ENCODE measurements around the gene USP17L27. TPM values are rescaled to one million over a fixed set of nuclear protein-coding genes. Genes with fewer than 3 reads are reported as not detected.
"Not testable (repeated sequence)": the region's sequence is repeated elsewhere in the genome, so short reads cannot be mapped to it uniquely, and the experiment has no call there.

Gene USP17L27, protein sequence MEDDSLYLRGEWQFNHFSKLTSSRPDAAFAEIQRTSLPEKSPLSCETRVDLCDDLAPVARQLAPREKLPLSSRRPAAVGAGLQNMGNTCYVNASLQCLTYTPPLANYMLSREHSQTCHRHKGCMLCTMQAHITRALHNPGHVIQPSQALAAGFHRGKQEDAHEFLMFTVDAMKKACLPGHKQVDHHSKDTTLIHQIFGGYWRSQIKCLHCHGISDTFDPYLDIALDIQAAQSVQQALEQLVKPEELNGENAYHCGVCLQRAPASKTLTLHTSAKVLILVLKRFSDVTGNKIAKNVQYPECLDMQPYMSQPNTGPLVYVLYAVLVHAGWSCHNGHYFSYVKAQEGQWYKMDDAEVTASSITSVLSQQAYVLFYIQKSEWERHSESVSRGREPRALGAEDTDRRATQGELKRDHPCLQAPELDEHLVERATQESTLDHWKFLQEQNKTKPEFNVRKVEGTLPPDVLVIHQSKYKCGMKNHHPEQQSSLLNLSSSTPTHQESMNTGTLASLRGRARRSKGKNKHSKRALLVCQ
- total RNA-seq (not detected), polyA plus RNA-seq (not detected)

DNA sequence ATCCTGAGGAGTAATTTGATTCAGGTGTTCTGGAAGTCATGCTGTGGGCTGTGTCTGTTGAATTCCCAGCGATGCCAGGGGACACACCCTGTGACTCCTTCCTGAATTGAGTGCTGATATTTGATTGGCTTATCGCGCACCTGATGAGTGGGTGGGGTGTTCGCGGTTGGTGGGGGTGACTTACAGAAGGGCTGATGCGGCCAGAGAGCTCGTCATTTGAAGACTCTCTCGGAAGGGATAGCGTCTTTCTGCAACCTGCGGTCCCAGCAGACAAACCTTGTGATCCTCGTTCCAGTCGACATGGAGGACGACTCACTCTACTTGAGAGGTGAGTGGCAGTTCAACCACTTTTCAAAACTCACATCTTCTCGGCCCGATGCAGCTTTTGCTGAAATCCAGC is at the start of gene USP17L27:
USP17L27 (plus strand) TSS at position 301 of the 400 bp plus-strand sequence; CDS start at position 301, 0 bp downstream.
- DNase-seq; H3K27me3 Mint-ChIP-seq; H3K27ac ChIP-seq (ENCODE audit: insufficient read depth, low read length, poor library complexity, severe bottlenecking); H3K36me3 ChIP-seq (ENCODE audit: control insufficient read depth, insufficient read depth, low read length); H3K36me3 Mint-ChIP-seq; H3K4me3 Mint-ChIP-seq; H3K9me3 ChIP-seq (ENCODE audit: control insufficient read depth in 2 of 2, low read length in 2 of 2); H3K4me1 Mint-ChIP-seq; H3K4me3 ChIP-seq (ENCODE audit: low read depth, low read length); H3K9me3 Mint-ChIP-seq; ATAC-seq (ENCODE audit: low read depth in 2 of 2); H3K27ac Mint-ChIP-seq; H3K27me3 ChIP-seq (ENCODE audit: control insufficient read depth, insufficient read depth, low read length); H3K4me1 ChIP-seq (ENCODE audit: control insufficient read depth, insufficient read depth, low read length, poor library complexity, severe bottlenecking): not testable (repeated sequence)

DNA sequence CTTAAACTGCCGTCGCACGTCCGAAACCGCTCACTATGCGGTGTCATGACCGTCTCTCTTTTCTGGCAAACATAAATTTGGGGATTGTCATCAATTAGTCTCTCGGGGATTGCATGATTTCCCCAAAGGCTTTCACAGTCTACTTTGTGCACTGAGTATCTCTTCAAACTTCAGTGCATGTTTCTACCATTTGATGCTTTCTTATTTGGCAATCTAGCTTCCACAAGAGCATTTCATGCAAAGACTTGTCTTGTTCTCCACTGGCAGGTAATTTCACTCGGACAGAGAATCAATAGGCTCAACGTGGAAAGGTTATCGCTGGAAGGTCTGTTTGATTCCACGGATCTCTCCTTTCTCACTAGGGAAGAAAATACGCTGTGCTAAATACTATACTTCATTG is 19.8 kb upstream of the USP17L27 start:
- not testable (repeated sequence) for H3K27me3 Mint-ChIP-seq; DNase-seq; H3K4me1 ChIP-seq (ENCODE audit: control insufficient read depth, insufficient read depth, low read length, poor library complexity, severe bottlenecking); H3K4me3 Mint-ChIP-seq; H3K9me3 ChIP-seq (ENCODE audit: control insufficient read depth in 2 of 2, low read length in 2 of 2); H3K4me3 ChIP-seq (ENCODE audit: low read depth, low read length); H3K36me3 Mint-ChIP-seq; ATAC-seq (ENCODE audit: low read depth in 2 of 2); H3K36me3 ChIP-seq (ENCODE audit: control insufficient read depth, insufficient read depth, low read length); H3K9me3 Mint-ChIP-seq; H3K27ac ChIP-seq (ENCODE audit: insufficient read depth, low read length, poor library complexity, severe bottlenecking); H3K4me1 Mint-ChIP-seq; H3K27me3 ChIP-seq (ENCODE audit: control insufficient read depth, insufficient read depth, low read length); H3K27ac Mint-ChIP-seq

DNA sequence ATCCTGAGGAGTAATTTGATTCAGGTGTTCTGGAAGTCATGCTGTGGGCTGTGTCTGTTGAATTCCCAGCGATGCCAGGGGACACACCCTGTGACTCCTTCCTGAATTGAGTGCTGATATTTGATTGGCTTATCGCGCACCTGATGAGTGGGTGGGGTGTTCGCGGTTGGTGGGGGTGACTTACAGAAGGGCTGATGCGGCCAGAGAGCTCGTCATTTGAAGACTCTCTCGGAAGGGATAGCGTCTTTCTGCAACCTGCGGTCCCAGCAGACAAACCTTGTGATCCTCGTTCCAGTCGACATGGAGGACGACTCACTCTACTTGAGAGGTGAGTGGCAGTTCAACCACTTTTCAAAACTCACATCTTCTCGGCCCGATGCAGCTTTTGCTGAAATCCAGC is 19.1 kb upstream of the USP17L27 start, which contains the start of gene USP17L24:
USP17L24 (plus strand) TSS at position 301 of the 400 bp plus-strand sequence; CDS start at position 301, 0 bp downstream.
- H3K27me3 ChIP-seq (ENCODE audit: control insufficient read depth, insufficient read depth, low read length); H3K27ac ChIP-seq (ENCODE audit: insufficient read depth, low read length, poor library complexity, severe bottlenecking); H3K36me3 ChIP-seq (ENCODE audit: control insufficient read depth, insufficient read depth, low read length); H3K27ac Mint-ChIP-seq; H3K27me3 Mint-ChIP-seq; DNase-seq; H3K9me3 ChIP-seq (ENCODE audit: control insufficient read depth in 2 of 2, low read length in 2 of 2); H3K4me1 ChIP-seq (ENCODE audit: control insufficient read depth, insufficient read depth, low read length, poor library complexity, severe bottlenecking); H3K9me3 Mint-ChIP-seq; H3K36me3 Mint-ChIP-seq; H3K4me3 Mint-ChIP-seq; H3K4me1 Mint-ChIP-seq; ATAC-seq (ENCODE audit: low read depth in 2 of 2); H3K4me3 ChIP-seq (ENCODE audit: low read depth, low read length): not testable (repeated sequence)

DNA sequence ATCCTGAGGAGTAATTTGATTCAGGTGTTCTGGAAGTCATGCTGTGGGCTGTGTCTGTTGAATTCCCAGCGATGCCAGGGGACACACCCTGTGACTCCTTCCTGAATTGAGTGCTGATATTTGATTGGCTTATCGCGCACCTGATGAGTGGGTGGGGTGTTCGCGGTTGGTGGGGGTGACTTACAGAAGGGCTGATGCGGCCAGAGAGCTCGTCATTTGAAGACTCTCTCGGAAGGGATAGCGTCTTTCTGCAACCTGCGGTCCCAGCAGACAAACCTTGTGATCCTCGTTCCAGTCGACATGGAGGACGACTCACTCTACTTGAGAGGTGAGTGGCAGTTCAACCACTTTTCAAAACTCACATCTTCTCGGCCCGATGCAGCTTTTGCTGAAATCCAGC is 14.3 kb upstream of the USP17L27 start, which contains the start of gene USP17L25:
USP17L25 (plus strand) TSS at position 301 of the 400 bp plus-strand sequence; CDS start at position 301, 0 bp downstream.
- not testable (repeated sequence) for H3K4me1 ChIP-seq (ENCODE audit: control insufficient read depth, insufficient read depth, low read length, poor library complexity, severe bottlenecking); H3K4me3 ChIP-seq (ENCODE audit: low read depth, low read length); H3K27me3 ChIP-seq (ENCODE audit: control insufficient read depth, insufficient read depth, low read length); H3K36me3 ChIP-seq (ENCODE audit: control insufficient read depth, insufficient read depth, low read length); H3K36me3 Mint-ChIP-seq; H3K27ac Mint-ChIP-seq; H3K9me3 Mint-ChIP-seq; H3K4me3 Mint-ChIP-seq; DNase-seq; H3K4me1 Mint-ChIP-seq; H3K27ac ChIP-seq (ENCODE audit: insufficient read depth, low read length, poor library complexity, severe bottlenecking); H3K9me3 ChIP-seq (ENCODE audit: control insufficient read depth in 2 of 2, low read length in 2 of 2); H3K27me3 Mint-ChIP-seq; ATAC-seq (ENCODE audit: low read depth in 2 of 2)

DNA sequence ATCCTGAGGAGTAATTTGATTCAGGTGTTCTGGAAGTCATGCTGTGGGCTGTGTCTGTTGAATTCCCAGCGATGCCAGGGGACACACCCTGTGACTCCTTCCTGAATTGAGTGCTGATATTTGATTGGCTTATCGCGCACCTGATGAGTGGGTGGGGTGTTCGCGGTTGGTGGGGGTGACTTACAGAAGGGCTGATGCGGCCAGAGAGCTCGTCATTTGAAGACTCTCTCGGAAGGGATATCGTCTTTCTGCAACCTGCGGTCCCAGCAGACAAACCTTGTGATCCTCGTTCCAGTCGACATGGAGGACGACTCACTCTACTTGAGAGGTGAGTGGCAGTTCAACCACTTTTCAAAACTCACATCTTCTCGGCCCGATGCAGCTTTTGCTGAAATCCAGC is 9.6 kb upstream of the USP17L27 start, which contains the start of gene USP17L26:
USP17L26 (plus strand) TSS at position 301 of the 400 bp plus-strand sequence; CDS start at position 301, 0 bp downstream.
- not testable (repeated sequence) for H3K27ac ChIP-seq (ENCODE audit: insufficient read depth, low read length, poor library complexity, severe bottlenecking); H3K36me3 Mint-ChIP-seq; H3K4me1 ChIP-seq (ENCODE audit: control insufficient read depth, insufficient read depth, low read length, poor library complexity, severe bottlenecking); H3K4me3 Mint-ChIP-seq; H3K27me3 Mint-ChIP-seq; H3K9me3 Mint-ChIP-seq; H3K27ac Mint-ChIP-seq; H3K4me3 ChIP-seq (ENCODE audit: low read depth, low read length); H3K27me3 ChIP-seq (ENCODE audit: control insufficient read depth, insufficient read depth, low read length); H3K9me3 ChIP-seq (ENCODE audit: control insufficient read depth in 2 of 2, low read length in 2 of 2); H3K36me3 ChIP-seq (ENCODE audit: control insufficient read depth, insufficient read depth, low read length); ATAC-seq (ENCODE audit: low read depth in 2 of 2); DNase-seq; H3K4me1 Mint-ChIP-seq

DNA sequence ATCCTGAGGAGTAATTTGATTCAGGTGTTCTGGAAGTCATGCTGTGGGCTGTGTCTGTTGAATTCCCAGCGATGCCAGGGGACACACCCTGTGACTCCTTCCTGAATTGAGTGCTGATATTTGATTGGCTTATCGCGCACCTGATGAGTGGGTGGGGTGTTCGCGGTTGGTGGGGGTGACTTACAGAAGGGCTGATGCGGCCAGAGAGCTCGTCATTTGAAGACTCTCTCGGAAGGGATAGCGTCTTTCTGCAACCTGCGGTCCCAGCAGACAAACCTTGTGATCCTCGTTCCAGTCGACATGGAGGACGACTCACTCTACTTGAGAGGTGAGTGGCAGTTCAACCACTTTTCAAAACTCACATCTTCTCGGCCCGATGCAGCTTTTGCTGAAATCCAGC is 4.8 kb upstream of the USP17L27 start, which contains the start of gene USP17L5:
USP17L5 (plus strand) TSS at position 301 of the 400 bp plus-strand sequence; CDS start at position 301, 0 bp downstream.
- H3K4me1 Mint-ChIP-seq; H3K27ac ChIP-seq (ENCODE audit: insufficient read depth, low read length, poor library complexity, severe bottlenecking); H3K27ac Mint-ChIP-seq; H3K4me1 ChIP-seq (ENCODE audit: control insufficient read depth, insufficient read depth, low read length, poor library complexity, severe bottlenecking); H3K9me3 ChIP-seq (ENCODE audit: control insufficient read depth in 2 of 2, low read length in 2 of 2); H3K9me3 Mint-ChIP-seq; H3K27me3 Mint-ChIP-seq; H3K36me3 Mint-ChIP-seq; H3K4me3 ChIP-seq (ENCODE audit: low read depth, low read length); ATAC-seq (ENCODE audit: low read depth in 2 of 2); H3K4me3 Mint-ChIP-seq; H3K36me3 ChIP-seq (ENCODE audit: control insufficient read depth, insufficient read depth, low read length); DNase-seq; H3K27me3 ChIP-seq (ENCODE audit: control insufficient read depth, insufficient read depth, low read length): not testable (repeated sequence)

DNA sequence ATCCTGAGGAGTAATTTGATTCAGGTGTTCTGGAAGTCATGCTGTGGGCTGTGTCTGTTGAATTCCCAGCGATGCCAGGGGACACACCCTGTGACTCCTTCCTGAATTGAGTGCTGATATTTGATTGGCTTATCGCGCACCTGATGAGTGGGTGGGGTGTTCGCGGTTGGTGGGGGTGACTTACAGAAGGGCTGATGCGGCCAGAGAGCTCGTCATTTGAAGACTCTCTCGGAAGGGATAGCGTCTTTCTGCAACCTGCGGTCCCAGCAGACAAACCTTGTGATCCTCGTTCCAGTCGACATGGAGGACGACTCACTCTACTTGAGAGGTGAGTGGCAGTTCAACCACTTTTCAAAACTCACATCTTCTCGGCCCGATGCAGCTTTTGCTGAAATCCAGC is 4.6 kb downstream of the USP17L27 start, which contains the start of gene USP17L28:
USP17L28 (plus strand) TSS at position 301 of the 400 bp plus-strand sequence; CDS start at position 301, 0 bp downstream.
- not testable (repeated sequence) for H3K27ac Mint-ChIP-seq; H3K27me3 ChIP-seq (ENCODE audit: control insufficient read depth, insufficient read depth, low read length); H3K4me3 Mint-ChIP-seq; H3K4me3 ChIP-seq (ENCODE audit: low read depth, low read length); H3K27ac ChIP-seq (ENCODE audit: insufficient read depth, low read length, poor library complexity, severe bottlenecking); H3K9me3 Mint-ChIP-seq; H3K36me3 ChIP-seq (ENCODE audit: control insufficient read depth, insufficient read depth, low read length); H3K36me3 Mint-ChIP-seq; H3K4me1 ChIP-seq (ENCODE audit: control insufficient read depth, insufficient read depth, low read length, poor library complexity, severe bottlenecking); DNase-seq; H3K4me1 Mint-ChIP-seq; H3K9me3 ChIP-seq (ENCODE audit: control insufficient read depth in 2 of 2, low read length in 2 of 2); ATAC-seq (ENCODE audit: low read depth in 2 of 2); H3K27me3 Mint-ChIP-seq

Measured in CD4-positive, CD25-positive, alpha-beta regulatory T cell (primary cell).